ENCODE measurements around the gene FAM25C.
"Not testable (repeated sequence)": the region's sequence is repeated elsewhere in the genome, so short reads cannot be mapped to it uniquely, and the experiment has no call there.

- TF ChIP-seq CTCF (IDR thresholded peaks at IDR 0.05; ENCODE audit: borderline replicate concordance, extremely low read depth, low read length, poor library complexity, severe bottlenecking); EZH2 (IDR thresholded peaks at IDR 0.05; ENCODE audit: borderline replicate concordance, low read depth, low read length, severe bottlenecking): not testable (repeated sequence)
These were observed 39.9 kb downstream of the FAM25C start for GRCh38 chr10:47959677-47960076.
